ENCODE data around the gene OLFM4. TPM values are rescaled to one million over a fixed set of nuclear protein-coding genes. Genes with fewer than 3 reads are reported as not detected.

OLFM4 gene
- total and polyA plus RNA-seq, 2 of the 8 experiments (the other 6 are each of a cell fraction or from before 2014, with no cell fraction given) = not detected

DNA sequence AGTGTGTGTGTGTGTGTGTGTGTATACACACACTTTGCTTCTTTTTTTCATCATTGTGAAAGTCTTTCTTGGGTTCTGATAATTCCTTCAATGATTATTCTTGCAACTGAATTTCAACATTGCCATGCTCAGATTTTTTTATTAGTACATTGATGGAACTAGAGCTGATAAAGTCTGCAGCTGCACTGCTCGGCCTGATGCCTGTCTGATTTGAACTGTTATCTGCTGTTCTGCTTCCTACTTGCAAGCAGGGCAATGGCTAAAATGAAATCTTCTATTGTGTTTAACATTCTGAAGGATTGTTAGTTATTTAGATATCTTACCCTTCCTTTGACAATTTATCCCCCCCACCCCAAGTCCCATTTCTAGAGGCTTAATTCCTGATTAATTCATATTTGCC is 61.3 kb downstream of the OLFM4 start (continued):
- TF ChIP-seq, protein P1, sequence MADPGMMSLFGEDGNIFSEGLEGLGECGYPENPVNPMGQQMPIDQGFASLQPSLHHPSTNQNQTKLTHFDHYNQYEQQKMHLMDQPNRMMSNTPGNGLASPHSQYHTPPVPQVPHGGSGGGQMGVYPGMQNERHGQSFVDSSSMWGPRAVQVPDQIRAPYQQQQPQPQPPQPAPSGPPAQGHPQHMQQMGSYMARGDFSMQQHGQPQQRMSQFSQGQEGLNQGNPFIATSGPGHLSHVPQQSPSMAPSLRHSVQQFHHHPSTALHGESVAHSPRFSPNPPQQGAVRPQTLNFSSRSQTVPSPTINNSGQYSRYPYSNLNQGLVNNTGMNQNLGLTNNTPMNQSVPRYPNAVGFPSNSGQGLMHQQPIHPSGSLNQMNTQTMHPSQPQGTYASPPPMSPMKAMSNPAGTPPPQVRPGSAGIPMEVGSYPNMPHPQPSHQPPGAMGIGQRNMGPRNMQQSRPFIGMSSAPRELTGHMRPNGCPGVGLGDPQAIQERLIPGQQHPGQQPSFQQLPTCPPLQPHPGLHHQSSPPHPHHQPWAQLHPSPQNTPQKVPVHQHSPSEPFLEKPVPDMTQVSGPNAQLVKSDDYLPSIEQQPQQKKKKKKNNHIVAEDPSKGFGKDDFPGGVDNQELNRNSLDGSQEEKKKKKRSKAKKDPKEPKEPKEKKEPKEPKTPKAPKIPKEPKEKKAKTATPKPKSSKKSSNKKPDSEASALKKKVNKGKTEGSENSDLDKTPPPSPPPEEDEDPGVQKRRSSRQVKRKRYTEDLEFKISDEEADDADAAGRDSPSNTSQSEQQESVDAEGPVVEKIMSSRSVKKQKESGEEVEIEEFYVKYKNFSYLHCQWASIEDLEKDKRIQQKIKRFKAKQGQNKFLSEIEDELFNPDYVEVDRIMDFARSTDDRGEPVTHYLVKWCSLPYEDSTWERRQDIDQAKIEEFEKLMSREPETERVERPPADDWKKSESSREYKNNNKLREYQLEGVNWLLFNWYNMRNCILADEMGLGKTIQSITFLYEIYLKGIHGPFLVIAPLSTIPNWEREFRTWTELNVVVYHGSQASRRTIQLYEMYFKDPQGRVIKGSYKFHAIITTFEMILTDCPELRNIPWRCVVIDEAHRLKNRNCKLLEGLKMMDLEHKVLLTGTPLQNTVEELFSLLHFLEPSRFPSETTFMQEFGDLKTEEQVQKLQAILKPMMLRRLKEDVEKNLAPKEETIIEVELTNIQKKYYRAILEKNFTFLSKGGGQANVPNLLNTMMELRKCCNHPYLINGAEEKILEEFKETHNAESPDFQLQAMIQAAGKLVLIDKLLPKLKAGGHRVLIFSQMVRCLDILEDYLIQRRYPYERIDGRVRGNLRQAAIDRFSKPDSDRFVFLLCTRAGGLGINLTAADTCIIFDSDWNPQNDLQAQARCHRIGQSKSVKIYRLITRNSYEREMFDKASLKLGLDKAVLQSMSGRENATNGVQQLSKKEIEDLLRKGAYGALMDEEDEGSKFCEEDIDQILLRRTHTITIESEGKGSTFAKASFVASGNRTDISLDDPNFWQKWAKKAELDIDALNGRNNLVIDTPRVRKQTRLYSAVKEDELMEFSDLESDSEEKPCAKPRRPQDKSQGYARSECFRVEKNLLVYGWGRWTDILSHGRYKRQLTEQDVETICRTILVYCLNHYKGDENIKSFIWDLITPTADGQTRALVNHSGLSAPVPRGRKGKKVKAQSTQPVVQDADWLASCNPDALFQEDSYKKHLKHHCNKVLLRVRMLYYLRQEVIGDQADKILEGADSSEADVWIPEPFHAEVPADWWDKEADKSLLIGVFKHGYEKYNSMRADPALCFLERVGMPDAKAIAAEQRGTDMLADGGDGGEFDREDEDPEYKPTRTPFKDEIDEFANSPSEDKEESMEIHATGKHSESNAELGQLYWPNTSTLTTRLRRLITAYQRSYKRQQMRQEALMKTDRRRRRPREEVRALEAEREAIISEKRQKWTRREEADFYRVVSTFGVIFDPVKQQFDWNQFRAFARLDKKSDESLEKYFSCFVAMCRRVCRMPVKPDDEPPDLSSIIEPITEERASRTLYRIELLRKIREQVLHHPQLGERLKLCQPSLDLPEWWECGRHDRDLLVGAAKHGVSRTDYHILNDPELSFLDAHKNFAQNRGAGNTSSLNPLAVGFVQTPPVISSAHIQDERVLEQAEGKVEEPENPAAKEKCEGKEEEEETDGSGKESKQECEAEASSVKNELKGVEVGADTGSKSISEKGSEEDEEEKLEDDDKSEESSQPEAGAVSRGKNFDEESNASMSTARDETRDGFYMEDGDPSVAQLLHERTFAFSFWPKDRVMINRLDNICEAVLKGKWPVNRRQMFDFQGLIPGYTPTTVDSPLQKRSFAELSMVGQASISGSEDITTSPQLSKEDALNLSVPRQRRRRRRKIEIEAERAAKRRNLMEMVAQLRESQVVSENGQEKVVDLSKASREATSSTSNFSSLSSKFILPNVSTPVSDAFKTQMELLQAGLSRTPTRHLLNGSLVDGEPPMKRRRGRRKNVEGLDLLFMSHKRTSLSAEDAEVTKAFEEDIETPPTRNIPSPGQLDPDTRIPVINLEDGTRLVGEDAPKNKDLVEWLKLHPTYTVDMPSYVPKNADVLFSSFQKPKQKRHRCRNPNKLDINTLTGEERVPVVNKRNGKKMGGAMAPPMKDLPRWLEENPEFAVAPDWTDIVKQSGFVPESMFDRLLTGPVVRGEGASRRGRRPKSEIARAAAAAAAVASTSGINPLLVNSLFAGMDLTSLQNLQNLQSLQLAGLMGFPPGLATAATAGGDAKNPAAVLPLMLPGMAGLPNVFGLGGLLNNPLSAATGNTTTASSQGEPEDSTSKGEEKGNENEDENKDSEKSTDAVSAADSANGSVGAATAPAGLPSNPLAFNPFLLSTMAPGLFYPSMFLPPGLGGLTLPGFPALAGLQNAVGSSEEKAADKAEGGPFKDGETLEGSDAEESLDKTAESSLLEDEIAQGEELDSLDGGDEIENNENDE (IDR thresholded peaks at IDR 0.05; ENCODE audit: insufficient replicate concordance, low read length) = no peak
- TF ChIP-seq FOSL1 (IDR thresholded peaks at IDR 0.05; ENCODE audit: insufficient read depth, low read depth, low read length) = no peak
- no peak for TF ChIP-seq JUND (IDR thresholded peaks at IDR 0.05; ENCODE audit: low read length)
- no peak for TF ChIP-seq HDAC2 (IDR thresholded peaks at IDR 0.05; ENCODE audit: borderline replicate concordance in 1 of 2, low read depth in 2 of 2, low read length in 2 of 2)
- TF ChIP-seq YY1 (IDR thresholded peaks at IDR 0.05; ENCODE audit: low read depth, low read length) = no peak
- no peak for TF ChIP-seq TAF1 (IDR thresholded peaks at IDR 0.05; ENCODE audit: low read depth, low read length)
- TF ChIP-seq BRCA1 (IDR thresholded peaks at IDR 0.05; ENCODE audit: low read depth, low read length) = no peak
- no peak for TF ChIP-seq SIN3A (conservative IDR thresholded peaks at IDR 0.05 in 1 of 2, IDR thresholded peaks at IDR 0.05 in 1 of 2; ENCODE audit: low read depth in 1 of 2, low read length in 2 of 2)
- no peak for TF ChIP-seq SP1 (IDR thresholded peaks at IDR 0.05; ENCODE audit: low read depth, low read length)
- TF ChIP-seq MAFK (IDR thresholded peaks at IDR 0.05; ENCODE audit: low read depth, low read length) = no peak
